ENCODE data around the gene RIMS4. TPM values are rescaled to one million over a fixed set of nuclear protein-coding genes. Genes with fewer than 3 reads are reported as not detected.

RIMS4 gene
- total RNA-seq, 5 donors from 2014 or later (not counting 1 experiment from before 2014, with no cell fraction given), result 0.06 to 0.12 TPM; not detected in 3

DNA sequence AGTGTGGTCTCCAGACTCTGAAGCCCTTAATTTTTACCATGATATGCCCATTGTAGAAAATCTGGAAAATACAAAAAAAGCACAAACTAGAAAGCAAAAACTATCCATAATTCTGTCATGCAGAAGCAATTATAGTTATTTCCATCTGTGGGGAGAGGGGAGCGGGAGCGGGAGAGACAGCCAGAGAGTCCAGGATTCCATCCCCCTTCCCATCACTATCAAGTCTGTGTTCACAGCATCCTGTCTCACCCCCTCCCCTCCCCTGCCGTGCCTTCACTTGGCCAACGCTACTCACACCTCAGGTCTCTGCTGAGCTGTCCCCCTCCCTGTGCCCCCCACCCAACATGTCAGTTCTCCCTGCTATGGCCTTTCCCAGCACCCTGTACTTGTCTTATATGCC is 14.5 kb downstream of the RIMS4 start:
- Histone ChIP-seq H3K4me3 (ENCODE audit: control insufficient read depth in 1 of 2, extremely low read depth in 1 of 2, low read length in 1 of 2) (no peak overlapping the region), H3K4me1 (ENCODE audit: control insufficient read depth in 1 of 2, extremely low read depth in 1 of 2, insufficient read depth in 2 of 2, low read length in 2 of 2) (no peaks in the 10 kb centered on the region), H3K36me3 (ENCODE audit: control insufficient read depth in 2 of 2, extremely low read depth in 1 of 2, insufficient read depth in 1 of 2, low read length in 1 of 2) (no peaks in the 10 kb centered on the region), H3K9me3 (no peaks in the 10 kb centered on the region), H3K27me3 (replicated peaks in 1 of 2; ENCODE audit: control insufficient read depth in 2 of 2, extremely low read depth in 1 of 2, insufficient read depth in 2 of 2, low read length in 1 of 2) (peaks cover 0 to 14% of the 10 kb centered on the region in 2 experiments), H3K27ac (ENCODE audit: low read length) (no peak overlapping the region)
- ATAC-seq (replicated peaks in 1 of 4) (no peak), DNase-seq (no peak)
- Mint-ChIP-seq H3K4me3 (no peak overlapping the region), H3K36me3 (no peaks in the 10 kb centered on the region), H3K4me1 (no peaks in the 10 kb centered on the region), H3K27ac (no peak overlapping the region), H3K9me3 (no peaks in the 10 kb centered on the region), H3K27me3 (peaks cover 9 to 12% of the 10 kb centered on the region in 2 donors)
- POLR2A ChIA-PET, result no interaction called here
- CTCF ChIA-PET, result interaction anchor here in 1 of 2 donors (0.7 kb wide), 1 partner anchor 510 kb away, joined by 4 read pairs; no protein-coding TSS in a partner anchor
- WGBS (ENCODE audit: insufficient coverage), result 31% methylated on average over 2 of the region's 4 CpGs

DNA sequence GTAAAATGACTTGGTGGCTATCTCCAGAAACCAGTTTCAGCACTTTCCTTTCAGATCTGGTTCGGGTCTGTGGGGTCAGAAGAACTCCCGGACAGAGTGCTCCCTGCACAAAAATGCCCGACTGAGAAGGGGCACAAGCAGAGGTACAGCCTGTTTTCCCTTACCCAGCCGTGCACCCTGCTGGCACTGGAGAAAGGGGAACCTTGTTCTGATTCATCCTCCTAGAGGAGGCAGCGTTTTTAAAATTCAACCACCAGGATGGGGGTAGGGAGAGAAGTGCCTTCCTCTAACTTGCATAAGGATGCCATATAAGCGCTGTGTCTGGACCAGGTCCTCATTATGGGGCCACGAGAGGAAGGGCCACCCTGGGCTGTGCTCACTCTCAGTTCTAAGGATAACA is 17.6 kb downstream of the RIMS4 start:
- Mint-ChIP-seq H3K27ac (no peak overlapping the region), H3K9me3 (no peaks in the 10 kb centered on the region), H3K4me3 (no peak overlapping the region), H3K4me1 (no peaks in the 10 kb centered on the region), H3K27me3 (peaks cover 14 to 22% of the 10 kb centered on the region in 2 donors), H3K36me3 (no peaks in the 10 kb centered on the region)
- Histone ChIP-seq H3K4me3 (ENCODE audit: control insufficient read depth in 1 of 2, extremely low read depth in 1 of 2, low read length in 1 of 2) (no peak overlapping the region), H3K27ac (ENCODE audit: low read length) (no peak overlapping the region), H3K9me3 (no peaks in the 10 kb centered on the region), H3K27me3 (replicated peaks in 1 of 2; ENCODE audit: control insufficient read depth in 2 of 2, extremely low read depth in 1 of 2, insufficient read depth in 2 of 2, low read length in 1 of 2) (peaks cover 2 to 28% of the 10 kb centered on the region in 2 experiments), H3K4me1 (ENCODE audit: control insufficient read depth in 1 of 2, extremely low read depth in 1 of 2, insufficient read depth in 2 of 2, low read length in 2 of 2) (no peaks in the 10 kb centered on the region), H3K36me3 (ENCODE audit: control insufficient read depth in 2 of 2, extremely low read depth in 1 of 2, insufficient read depth in 1 of 2, low read length in 1 of 2) (no peaks in the 10 kb centered on the region)
- CTCF ChIA-PET, result no interaction called here
- no peak for ATAC-seq (replicated peaks in 1 of 4)
- WGBS (ENCODE audit: insufficient coverage), result 63% methylated on average over 4 of the region's 7 CpGs
- DNase-seq, result no peak
- POLR2A ChIA-PET, result no interaction called here

DNA sequence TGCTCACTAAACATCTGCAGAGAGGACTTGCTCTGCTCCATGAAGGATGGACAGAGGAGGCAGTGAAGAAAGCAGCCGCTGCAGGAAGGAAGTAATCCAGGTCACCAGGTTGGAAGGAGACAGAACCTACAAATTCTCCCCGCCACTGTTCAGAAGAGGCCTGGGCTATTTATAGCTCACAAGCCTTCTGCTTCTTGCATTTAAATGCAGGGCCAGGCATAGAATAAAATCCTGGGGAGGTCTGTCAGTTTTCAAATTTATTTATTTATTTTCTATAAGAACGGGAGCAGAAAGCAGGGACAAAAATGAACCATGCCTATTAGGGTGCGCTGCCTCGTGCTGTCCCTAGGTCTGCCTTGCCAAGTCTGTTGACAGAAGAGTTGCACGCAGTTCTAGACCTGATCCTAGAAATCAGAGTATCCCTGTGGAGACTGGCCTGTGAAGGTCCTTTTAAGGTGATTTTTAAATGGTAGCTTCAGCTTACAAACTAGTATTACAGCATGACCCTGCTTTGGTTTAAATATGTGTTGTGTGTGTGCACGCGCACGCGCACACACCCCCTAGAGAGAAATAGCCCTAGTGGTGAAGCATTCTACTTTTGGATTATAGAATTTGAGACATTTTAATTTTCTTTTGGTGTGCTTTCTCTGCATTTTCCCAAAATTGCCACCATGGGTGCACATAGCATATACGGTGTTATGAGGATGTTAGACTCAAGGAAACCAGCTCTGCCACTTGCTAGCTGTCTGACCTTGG is 19.5 kb downstream of the RIMS4 start:
- no peaks in the 10 kb centered on the region for H3K9me3 ChIP-seq
- Mint-ChIP-seq H3K27me3 (peaks cover 16 to 30% of the 10 kb centered on the region in 2 donors), H3K4me1 (no peaks in the 10 kb centered on the region), H3K9me3 (no peaks in the 10 kb centered on the region), H3K36me3 (no peaks in the 10 kb centered on the region), H3K27ac (no peak overlapping the region), H3K4me3 (no peak overlapping the region)
- ChIA-PET POLR2A (no interaction called here), CTCF (no interaction called here)
- no peak overlapping the region for H3K27ac ChIP-seq (ENCODE audit: low read length)
- 72% methylated on average over 3 of the region's 11 CpGs for WGBS (ENCODE audit: insufficient coverage)
- DNase-seq (no peak), ATAC-seq (replicated peaks in 1 of 4) (no peak)
- no peak overlapping the region for H3K4me3 ChIP-seq (ENCODE audit: control insufficient read depth in 1 of 2, extremely low read depth in 1 of 2, low read length in 1 of 2)
- no peaks in the 10 kb centered on the region for H3K36me3 ChIP-seq (ENCODE audit: control insufficient read depth in 2 of 2, extremely low read depth in 1 of 2, insufficient read depth in 1 of 2, low read length in 1 of 2)
- H3K27me3 ChIP-seq (replicated peaks in 1 of 2; ENCODE audit: control insufficient read depth in 2 of 2, extremely low read depth in 1 of 2, insufficient read depth in 2 of 2, low read length in 1 of 2), result peaks cover 2 to 33% of the 10 kb centered on the region in 2 experiments
- H3K4me1 ChIP-seq (ENCODE audit: control insufficient read depth in 1 of 2, extremely low read depth in 1 of 2, insufficient read depth in 2 of 2, low read length in 2 of 2), result no peaks in the 10 kb centered on the region

DNA sequence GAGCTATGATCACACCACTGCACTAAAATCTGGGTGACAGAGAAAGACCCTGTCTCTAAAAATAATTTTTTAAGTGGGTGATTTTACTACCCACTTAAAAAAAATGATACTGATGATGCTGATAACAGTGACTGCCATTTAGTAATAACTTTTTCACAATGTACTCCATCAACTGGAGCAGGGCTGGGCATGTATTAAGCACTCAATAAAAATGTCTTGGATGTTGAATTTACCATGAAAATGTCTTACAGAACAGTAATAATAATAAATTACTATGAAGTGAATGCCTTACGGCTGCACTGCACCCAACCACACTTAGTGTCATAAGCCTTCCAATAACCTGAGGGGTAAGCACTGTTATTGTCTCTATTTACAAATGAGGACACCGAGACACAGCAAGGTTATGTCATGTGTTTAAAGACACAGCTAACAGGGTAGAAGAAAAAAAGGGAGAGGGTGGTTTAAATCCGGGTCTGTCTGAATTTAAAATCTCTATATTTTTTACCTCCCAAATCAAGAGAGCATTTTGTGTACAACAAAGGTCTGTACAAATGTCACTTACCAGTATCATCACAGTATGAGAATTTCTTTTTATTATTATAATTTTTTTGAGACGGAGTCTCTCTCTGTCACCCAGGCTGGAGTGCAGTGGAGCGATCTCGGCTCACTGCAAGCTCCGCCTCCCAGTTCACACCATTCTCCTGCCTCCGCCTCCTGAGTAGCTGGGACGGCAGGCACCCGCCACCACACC is 21.5 kb downstream of the RIMS4 start:
- Mint-ChIP-seq H3K27me3 (peaks cover 21 to 22% of the 10 kb centered on the region in 2 donors), H3K4me3 (no peak overlapping the region), H3K36me3 (no peaks in the 10 kb centered on the region), H3K4me1 (no peaks in the 10 kb centered on the region), H3K27ac (no peak overlapping the region), H3K9me3 (no peaks in the 10 kb centered on the region)
- H3K27ac ChIP-seq (ENCODE audit: low read length), result no peak overlapping the region
- CTCF ChIA-PET, result no interaction called here
- no CpG with 5 or more reads among the region's 10 CpGs for WGBS (ENCODE audit: insufficient coverage)
- ATAC-seq (replicated peaks in 1 of 4) (no peak), DNase-seq (no peak)
- H3K4me1 ChIP-seq (ENCODE audit: control insufficient read depth in 1 of 2, extremely low read depth in 1 of 2, insufficient read depth in 2 of 2, low read length in 2 of 2), result no peaks in the 10 kb centered on the region
- no peaks in the 10 kb centered on the region for H3K9me3 ChIP-seq
- H3K36me3 ChIP-seq (ENCODE audit: control insufficient read depth in 2 of 2, extremely low read depth in 1 of 2, insufficient read depth in 1 of 2, low read length in 1 of 2), result no peaks in the 10 kb centered on the region
- H3K27me3 ChIP-seq (replicated peaks in 1 of 2; ENCODE audit: control insufficient read depth in 2 of 2, extremely low read depth in 1 of 2, insufficient read depth in 2 of 2, low read length in 1 of 2), result peaks cover 2 to 36% of the 10 kb centered on the region in 2 experiments
- no peak overlapping the region for H3K4me3 ChIP-seq (ENCODE audit: control insufficient read depth in 1 of 2, extremely low read depth in 1 of 2, low read length in 1 of 2)
- POLR2A ChIA-PET, result no interaction called here

DNA sequence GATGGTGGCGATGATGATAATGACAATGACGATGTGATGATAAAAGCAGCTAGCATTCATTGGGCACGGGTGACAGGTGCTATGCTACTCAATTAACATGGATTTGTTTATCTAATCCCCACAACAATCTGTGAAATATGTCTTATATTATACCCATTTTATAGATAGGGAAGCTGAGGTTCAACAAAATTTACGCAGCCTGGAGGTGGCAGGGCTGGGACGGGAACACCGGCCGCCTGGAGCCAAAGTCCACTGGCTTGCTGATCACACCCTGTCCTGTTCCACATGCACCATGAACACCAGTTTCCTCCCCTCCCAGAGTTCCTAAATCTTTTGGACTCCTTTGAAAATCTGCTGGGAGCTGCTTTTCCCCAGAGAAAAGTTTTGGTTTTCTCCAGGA is 23.0 kb downstream of the RIMS4 start:
- H3K27me3 Mint-ChIP-seq, result peaks cover 22 to 23% of the 10 kb centered on the region in 2 donors
- ATAC-seq (replicated peaks in 1 of 4) (no peak), DNase-seq (no peak)
- H3K27ac Mint-ChIP-seq, result no peak overlapping the region
- no peaks in the 10 kb centered on the region for H3K4me1 Mint-ChIP-seq
- H3K27ac ChIP-seq (ENCODE audit: low read length), result no peak overlapping the region
- H3K27me3 ChIP-seq (replicated peaks in 1 of 2; ENCODE audit: control insufficient read depth in 2 of 2, extremely low read depth in 1 of 2, insufficient read depth in 2 of 2, low read length in 1 of 2), result peaks cover 2 to 26% of the 10 kb centered on the region in 2 experiments
- WGBS (ENCODE audit: insufficient coverage), result 92% methylated on average over 4 of the region's 7 CpGs
- no peak overlapping the region for H3K4me3 Mint-ChIP-seq
- H3K4me3 ChIP-seq (ENCODE audit: control insufficient read depth in 1 of 2, extremely low read depth in 1 of 2, low read length in 1 of 2), result no peak overlapping the region
- no peaks in the 10 kb centered on the region for H3K36me3 ChIP-seq (ENCODE audit: control insufficient read depth in 2 of 2, extremely low read depth in 1 of 2, insufficient read depth in 1 of 2, low read length in 1 of 2)
- no peaks in the 10 kb centered on the region for H3K4me1 ChIP-seq (ENCODE audit: control insufficient read depth in 1 of 2, extremely low read depth in 1 of 2, insufficient read depth in 2 of 2, low read length in 2 of 2)
- no peaks in the 10 kb centered on the region for H3K36me3 Mint-ChIP-seq
- POLR2A ChIA-PET, result no interaction called here
- H3K9me3 ChIP-seq, result no peaks in the 10 kb centered on the region
- H3K9me3 Mint-ChIP-seq, result no peaks in the 10 kb centered on the region
- CTCF ChIA-PET, result no interaction called here

DNA sequence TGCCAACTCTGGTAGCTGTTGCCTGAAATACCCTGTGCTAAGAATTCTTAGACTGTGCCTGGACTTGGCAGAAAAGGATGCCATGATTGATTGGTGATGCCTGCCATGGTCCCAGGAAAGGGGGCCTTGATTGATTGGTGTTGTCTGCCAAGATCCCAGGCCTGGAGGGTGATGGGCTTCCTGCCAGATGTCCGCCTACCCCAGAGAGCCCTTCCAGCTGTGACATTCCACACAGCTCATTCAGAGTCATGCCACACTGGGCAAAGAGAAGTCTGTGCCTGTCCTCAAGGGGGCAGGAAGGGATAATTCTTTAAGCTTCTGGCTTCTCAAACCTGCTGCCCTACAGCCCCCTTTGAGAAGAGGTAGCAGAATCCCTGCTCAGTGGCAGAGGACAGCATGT is 24.6 kb downstream of the RIMS4 start:
- Histone ChIP-seq H3K27ac (ENCODE audit: low read length) (no peak overlapping the region), H3K9me3 (no peaks in the 10 kb centered on the region), H3K4me1 (ENCODE audit: control insufficient read depth in 1 of 2, extremely low read depth in 1 of 2, insufficient read depth in 2 of 2, low read length in 2 of 2) (no peaks in the 10 kb centered on the region), H3K27me3 (replicated peaks in 1 of 2; ENCODE audit: control insufficient read depth in 2 of 2, extremely low read depth in 1 of 2, insufficient read depth in 2 of 2, low read length in 1 of 2) (peaks cover 2 to 26% of the 10 kb centered on the region in 2 experiments), H3K36me3 (ENCODE audit: control insufficient read depth in 2 of 2, extremely low read depth in 1 of 2, insufficient read depth in 1 of 2, low read length in 1 of 2) (no peaks in the 10 kb centered on the region), H3K4me3 (ENCODE audit: control insufficient read depth in 1 of 2, extremely low read depth in 1 of 2, low read length in 1 of 2) (no peak overlapping the region)
- Mint-ChIP-seq H3K9me3 (peaks cover 0 to 6% (median 0%) of the 10 kb centered on the region in 3 donors), H3K36me3 (no peaks in the 10 kb centered on the region), H3K4me3 (no peak overlapping the region), H3K27me3 (peaks cover 23 to 25% of the 10 kb centered on the region in 2 donors), H3K4me1 (no peaks in the 10 kb centered on the region), H3K27ac (no peak overlapping the region)
- ATAC-seq (replicated peaks in 1 of 4) (no peak), DNase-seq (no peak)
- ChIA-PET CTCF (interaction anchor here (0.6 to 0.7 kb wide), 2 partner anchors 9 to 43 kb away, joined by 3 to 5 read pairs; no protein-coding TSS in a partner anchor), POLR2A (no interaction called here)
- no CpG with 5 or more reads among the region's 1 CpG for WGBS (ENCODE audit: insufficient coverage)

All from T-cell (primary cell).